ENCODE data around the gene GNA14.
"Not testable (repeated sequence)": the region's sequence is repeated elsewhere in the genome, so short reads cannot be mapped to it uniquely, and the experiment has no call there.

The GNA14 gene

GRCh38 chr9:77632652-77633051 is 15.5 kb downstream of the GNA14 start:
- TF ChIP-seq CTCF (conservative IDR thresholded peaks at IDR 0.05), result no peak
- TF ChIP-seq ZFX (IDR thresholded peaks at IDR 0.05), result no peak

GRCh38 chr9:77628864-77629263 is 19.3 kb downstream of the GNA14 start:
- not testable (repeated sequence) for H3K27ac ChIP-seq

More at GRCh38 chr9:77632652-77633051, 15.5 kb downstream of the GNA14 start:
- H3K27ac ChIP-seq, result no peak overlapping the region

- H3K27ac ChIP-seq, result no peak overlapping the region
- TF ChIP-seq CTCF (conservative IDR thresholded peaks at IDR 0.05), result no peak
- no peak for TF ChIP-seq ZFX (IDR thresholded peaks at IDR 0.05)
These were observed 31.9 kb downstream of the GNA14 start for GRCh38 chr9:77616191-77616590.

GRCh38 chr9:77614645-77615044 is 33.5 kb downstream of the GNA14 start:
- H3K27ac ChIP-seq, result no peak overlapping the region
- TF ChIP-seq ZFX (IDR thresholded peaks at IDR 0.05) (no peak), CTCF (conservative IDR thresholded peaks at IDR 0.05) (no peak)

- TF ChIP-seq ZFX (IDR thresholded peaks at IDR 0.05), result no peak
- no peak for TF ChIP-seq CTCF (conservative IDR thresholded peaks at IDR 0.05)
- H3K27ac ChIP-seq, result no peak overlapping the region
These were observed 41.6 kb downstream of the GNA14 start for GRCh38 chr9:77606526-77606925.

GRCh38 chr9:77605449-77606220 is 42.5 kb downstream of the GNA14 start:
- no peak overlapping the region for H3K27ac ChIP-seq
- TF ChIP-seq ZFX (IDR thresholded peaks at IDR 0.05) (no peak), CTCF (conservative IDR thresholded peaks at IDR 0.05) (no peak)

- H3K27ac ChIP-seq, result no peak overlapping the region
- no peak for TF ChIP-seq CTCF (conservative IDR thresholded peaks at IDR 0.05)
- TF ChIP-seq ZFX (IDR thresholded peaks at IDR 0.05), result no peak
These were observed 43.8 kb downstream of the GNA14 start for GRCh38 chr9:77604316-77604715.

- TF ChIP-seq ZFX (IDR thresholded peaks at IDR 0.05) (no peak), CTCF (conservative IDR thresholded peaks at IDR 0.05) (no peak)
- no peak overlapping the region for H3K27ac ChIP-seq
These were observed 45.3 kb downstream of the GNA14 start for GRCh38 chr9:77602852-77603251.
